Esophagus squamous epithelium (tissue), 4 donors: ENCODE data around the gene POLA1.

Source experiments
- POLR2A ChIP-seq, 4 donors: fragments of 450-650 bp; IDR thresholded peaks; one replicate each; pipeline ENCODE4 v1.6.1; 2017; ENCODE audit warnings: antibody characterized with exemption in 4 of 4, mild to moderate bottlenecking in 4 of 4, moderate library complexity in 3 of 4
- TF ChIP-seq, protein P1 (sequence below), 6 experiments: fragments of 450-650 bp in 4 of 6; fragments of 200-600 bp in 2 of 6; sonication (generic) in 2 of 6; IDR thresholded peaks; one replicate each; pipeline ENCODE4 v1.5.1; 2016 to 2019; ENCODE audit warnings: antibody characterized with exemption in 6 of 6, mild to moderate bottlenecking in 4 of 6, moderate library complexity in 4 of 6

DNA sequence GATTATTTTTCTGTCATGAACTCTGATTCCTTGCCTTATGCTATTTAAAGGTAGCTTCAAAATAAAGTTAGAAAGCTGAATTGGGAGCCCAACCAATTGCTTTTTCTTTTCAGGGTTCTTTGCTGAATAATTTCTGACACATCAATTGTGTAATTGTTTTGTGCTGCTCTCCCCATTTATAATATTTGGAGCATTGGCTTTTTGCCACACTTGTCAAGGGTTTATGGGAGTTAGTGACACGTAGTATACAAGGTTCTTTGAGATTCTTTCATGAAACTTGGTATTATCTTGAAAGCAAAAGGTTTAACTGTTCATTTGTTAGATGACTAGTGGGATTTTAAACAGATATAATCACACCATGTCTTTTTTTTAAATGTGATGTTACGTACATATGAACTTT, 80.9 kb downstream of the POLA1 start:
- TF ChIP-seq, protein P1, sequence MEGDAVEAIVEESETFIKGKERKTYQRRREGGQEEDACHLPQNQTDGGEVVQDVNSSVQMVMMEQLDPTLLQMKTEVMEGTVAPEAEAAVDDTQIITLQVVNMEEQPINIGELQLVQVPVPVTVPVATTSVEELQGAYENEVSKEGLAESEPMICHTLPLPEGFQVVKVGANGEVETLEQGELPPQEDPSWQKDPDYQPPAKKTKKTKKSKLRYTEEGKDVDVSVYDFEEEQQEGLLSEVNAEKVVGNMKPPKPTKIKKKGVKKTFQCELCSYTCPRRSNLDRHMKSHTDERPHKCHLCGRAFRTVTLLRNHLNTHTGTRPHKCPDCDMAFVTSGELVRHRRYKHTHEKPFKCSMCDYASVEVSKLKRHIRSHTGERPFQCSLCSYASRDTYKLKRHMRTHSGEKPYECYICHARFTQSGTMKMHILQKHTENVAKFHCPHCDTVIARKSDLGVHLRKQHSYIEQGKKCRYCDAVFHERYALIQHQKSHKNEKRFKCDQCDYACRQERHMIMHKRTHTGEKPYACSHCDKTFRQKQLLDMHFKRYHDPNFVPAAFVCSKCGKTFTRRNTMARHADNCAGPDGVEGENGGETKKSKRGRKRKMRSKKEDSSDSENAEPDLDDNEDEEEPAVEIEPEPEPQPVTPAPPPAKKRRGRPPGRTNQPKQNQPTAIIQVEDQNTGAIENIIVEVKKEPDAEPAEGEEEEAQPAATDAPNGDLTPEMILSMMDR (IDR thresholded peaks at IDR 0.05): no peak
- TF ChIP-seq POLR2A (IDR thresholded peaks at IDR 0.05): no peak
